Urinary bladder (tissue), 4 donors: ENCODE data around the gene PGM2L1. TPM values are rescaled to one million over a fixed set of nuclear protein-coding genes. Genes with fewer than 3 reads are reported as not detected.

Experiments used
- DNase-seq: peaks from one replicate; pipeline ENCODE4 v3.0.0-alpha.2; 2015; ENCODE audit errors: extremely low spot score
- H3K27ac ChIP-seq: one replicate; pipeline ENCODE4 v1.5.1; 2013; ENCODE audit warnings: low read depth, mild to moderate bottlenecking, moderate library complexity
- H3K36me3 ChIP-seq: one replicate; pipeline ENCODE4 v1.6.1; 2013; ENCODE audit warnings: mild to moderate bottlenecking, moderate library complexity; ENCODE audit not compliant: insufficient read depth
- H3K4me1 ChIP-seq: one replicate; pipeline ENCODE4 v1.6.1; 2013; ENCODE audit warnings: mild to moderate bottlenecking, moderate library complexity; ENCODE audit not compliant: insufficient read depth
- H3K4me3 ChIP-seq: one replicate; pipeline ENCODE4 v1.5.1; 2013; ENCODE audit warnings: low read depth, low read length
- WGBS: extraction: QIAGEN DNeasy Blood & Tissue Kit; methylation state at CpG from one replicate; pipeline ENCODE4 v1.1.7; 2013; 5-methylcytosine and 5-hydroxymethylcytosine counted together
- polyA plus RNA-seq: library from polyadenylated mRNA; stranded (reverse); fragments of 200-250 nt; gene quantifications from one replicate; pipeline ENCODE4 v1.2.3, GENCODE V29; 2013
- small RNA-seq: library from RNA; depleted of rRNA; stranded (forward); fragments of <200 nt; gene quantifications from one replicate; pipeline ENCODE3, GENCODE V24; 2014
- total RNA-seq: library from RNA; depleted of rRNA; stranded (reverse); fragments of >200 nt; gene quantifications from one replicate; pipeline ENCODE4 v1.2.3, GENCODE V29; 2014
- donor health status: healthy with polysubstance abuse.
- donor health status: healthy.

PGM2L1 gene
- total and polyA plus RNA-seq, 2 donors, result 5.2 to 14.1 TPM

DNA sequence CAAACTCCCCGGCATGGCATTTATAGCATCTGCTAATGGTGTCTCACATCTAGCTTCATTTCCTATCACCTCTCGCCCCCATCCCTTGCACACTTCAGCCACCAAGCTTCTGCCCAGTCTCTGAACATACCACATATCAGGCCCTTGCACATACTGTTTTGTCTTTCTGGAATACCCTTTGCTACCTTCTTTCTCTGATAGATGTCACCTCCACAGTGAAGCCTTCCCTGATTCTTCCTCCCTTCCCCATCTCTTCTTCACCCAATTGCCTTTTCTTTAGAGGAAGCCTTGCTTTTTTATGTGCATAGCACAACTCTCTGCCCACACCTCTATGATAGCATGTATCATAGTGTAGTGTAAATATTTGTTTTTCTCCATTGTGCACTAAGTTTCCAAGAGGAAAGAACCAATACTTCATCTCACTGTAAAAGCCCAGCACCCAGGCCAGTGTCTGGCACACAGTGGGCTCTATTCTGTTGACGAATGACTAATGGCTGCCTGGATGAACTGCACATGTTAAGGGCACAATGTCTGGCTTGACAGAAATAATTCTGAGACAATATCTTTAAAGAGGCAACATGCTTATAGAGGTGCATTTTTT, 114.6 kb downstream of the PGM2L1 start:
- no peaks in the 10 kb centered on the region for H3K36me3 ChIP-seq
- H3K27ac ChIP-seq, result no peak overlapping the region
- DNase-seq, result no peak
- WGBS, result 59% methylated on average over 3 of the region's 3 CpGs
- H3K4me1 ChIP-seq, result no peaks in the 10 kb centered on the region
- H3K4me3 ChIP-seq, result no peak overlapping the region

DNA sequence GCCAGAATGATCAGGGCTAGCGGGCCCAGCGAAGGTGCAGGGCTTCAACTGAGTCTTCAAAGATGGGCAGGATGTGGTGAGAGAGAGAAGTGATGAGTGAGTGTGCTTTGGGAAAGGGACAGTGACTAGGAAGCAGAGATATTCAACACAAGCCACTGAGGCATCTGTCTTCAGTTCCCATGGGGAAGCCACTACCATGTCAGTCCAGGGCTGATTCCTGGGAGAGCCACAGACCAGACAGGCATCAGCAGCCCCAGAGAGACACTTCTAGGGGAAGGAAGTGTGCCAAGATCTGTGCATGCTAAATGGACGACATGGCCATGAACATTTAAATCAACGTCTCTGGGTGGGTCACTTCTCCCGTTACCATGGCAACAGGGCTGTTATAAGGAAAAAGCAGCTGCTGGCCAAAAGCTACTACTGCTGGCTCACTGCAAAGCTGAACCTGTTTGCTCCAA, 115.3 kb downstream of the PGM2L1 start:
- Histone ChIP-seq H3K4me3 (no peak overlapping the region), H3K4me1 (no peaks in the 10 kb centered on the region), H3K36me3 (no peaks in the 10 kb centered on the region), H3K27ac (no peak overlapping the region)
- no peak for DNase-seq
- WGBS, result 59% methylated on average over 5 of the region's 5 CpGs

DNA sequence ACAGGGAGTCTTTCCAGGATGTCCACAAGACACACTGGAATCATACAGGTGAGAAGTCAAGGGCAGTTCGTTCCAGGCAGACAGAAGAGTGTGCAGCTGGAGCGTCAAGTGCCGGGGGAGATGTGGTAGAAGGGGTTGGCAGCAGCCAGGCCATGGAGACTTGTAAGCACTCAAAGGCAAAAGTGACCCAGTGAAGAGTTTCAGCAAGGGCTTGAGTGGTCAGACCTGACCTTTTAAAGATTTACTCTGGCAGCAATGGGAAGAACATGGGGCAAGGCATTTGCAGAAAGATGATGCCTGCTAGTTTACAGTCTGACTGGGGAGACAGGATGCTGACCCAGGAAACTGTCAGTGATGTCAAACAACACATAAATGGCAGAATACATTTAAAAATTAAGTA, 115.8 kb downstream of the PGM2L1 start:
- DNase-seq, result no peak
- 72% methylated on average over 3 of the region's 3 CpGs for WGBS
- Histone ChIP-seq H3K27ac (no peak overlapping the region), H3K36me3 (no peaks in the 10 kb centered on the region), H3K4me1 (no peaks in the 10 kb centered on the region), H3K4me3 (no peak overlapping the region)

DNA sequence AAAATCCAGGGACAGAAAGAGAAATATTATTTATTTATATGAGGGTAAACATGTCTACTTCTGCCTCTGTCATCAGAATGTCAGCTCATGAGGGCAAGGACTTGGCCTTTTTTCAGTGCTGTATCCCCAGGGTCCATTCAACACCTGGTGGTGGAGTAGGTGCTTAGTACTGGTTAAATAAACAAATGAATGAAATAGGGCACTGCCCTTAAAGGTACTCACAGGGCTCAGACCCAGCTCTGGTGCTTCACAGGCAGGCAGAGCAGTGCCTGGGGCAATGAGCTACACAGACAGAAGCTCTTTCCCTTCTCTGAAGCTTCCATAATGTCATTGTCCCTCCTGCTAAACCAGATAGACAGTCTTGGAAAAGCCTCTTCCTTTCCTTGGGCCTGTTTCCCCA, 117.7 kb downstream of the PGM2L1 start:
- H3K27ac ChIP-seq, result no peak overlapping the region
- no peak for DNase-seq

More for the DNA sequence above, 117.7 kb downstream of the PGM2L1 start:
- Histone ChIP-seq H3K36me3 (no peaks in the 10 kb centered on the region), H3K4me3 (no peak overlapping the region), H3K4me1 (no peaks in the 10 kb centered on the region)

Small RNA genes within 50 kb of the gene (small RNA-seq; reads per million reads assigned to genes)
- not detected for gene MIR548AL

Other genes starting within 250 kb of the PGM2L1 start
- gene C2CD3, start 227.4 kb downstream of the PGM2L1 start, total RNA-seq, result 19.5 TPM
- 9.8 TPM for gene C2CD3, start 227.4 kb downstream of the PGM2L1 start, polyA plus RNA-seq
- gene PPME1, start 227.1 kb downstream of the PGM2L1 start, total RNA-seq, result 24.5 TPM
- gene PPME1, start 227.1 kb downstream of the PGM2L1 start, polyA plus RNA-seq, result 33.4 TPM
- gene P4HA3, start 86.8 kb downstream of the PGM2L1 start, total RNA-seq, result 1.0 TPM
- 5.1 TPM for gene P4HA3, start 86.8 kb downstream of the PGM2L1 start, polyA plus RNA-seq
- gene KCNE3, start 69.1 kb upstream of the PGM2L1 start, total RNA-seq, result 6.8 TPM
- gene KCNE3, start 69.1 kb upstream of the PGM2L1 start, polyA plus RNA-seq, result 5.8 TPM
- 2.7 TPM for gene LIPT2, start 95.3 kb upstream of the PGM2L1 start, total RNA-seq
- 3.3 TPM for gene LIPT2, start 95.3 kb upstream of the PGM2L1 start, polyA plus RNA-seq
- 25.5 TPM for gene POLD3, start 194.1 kb upstream of the PGM2L1 start, total RNA-seq
- 15.9 TPM for gene POLD3, start 194.1 kb upstream of the PGM2L1 start, polyA plus RNA-seq